Muscle of leg (tissue), 11 donors: ENCODE results near the gene DAZAP1. TPM values are rescaled to one million over a fixed set of nuclear protein-coding genes. Genes with fewer than 3 reads are reported as not detected.

Experiments
- DNase-seq: peaks from one replicate; pipeline ENCODE4 v3.0.0; 2013
- H3K27ac ChIP-seq: one replicate; pipeline ENCODE4 v1.5.1; 2013; ENCODE audit warnings: mild to moderate bottlenecking, low read length, control low read depth
- H3K27me3 ChIP-seq: one replicate; pipeline ENCODE4 v1.6.1; 2013; ENCODE audit warnings: low read length; ENCODE audit not compliant: control insufficient read depth, insufficient read depth
- H3K36me3 ChIP-seq: one replicate; pipeline ENCODE4 v1.6.1; 2013; ENCODE audit warnings: low read length; ENCODE audit not compliant: control insufficient read depth, insufficient read depth
- H3K4me1 ChIP-seq: one replicate; pipeline ENCODE4 v1.6.1; 2013; ENCODE audit warnings: low read length; ENCODE audit not compliant: control insufficient read depth, insufficient read depth
- H3K4me3 ChIP-seq: one replicate; pipeline ENCODE4 v1.5.1; 2013; ENCODE audit warnings: low read length, control low read depth
- H3K9me3 ChIP-seq: replicated peaks from 2 replicates; pipeline ENCODE4 v1.6.1; 2013; ENCODE audit warnings: low read depth, low read length; ENCODE audit not compliant: control insufficient read depth
- WGBS: methylation state at CpG from one replicate; pipeline ENCODE4 v1.1.5; 2013; ENCODE audit warnings: missing lambda C conversion rate; ENCODE audit not compliant: insufficient coverage; 5-methylcytosine and 5-hydroxymethylcytosine counted together
- polyA plus RNA-seq, 8 donors: library from polyadenylated mRNA; unstranded; fragments of 120-200 nt; gene quantifications; one replicate each; pipeline versions ENCODE4 v1.2.1 to v1.2.3, GENCODE V29; 2013; ENCODE audit warnings: inconsistent platforms in 1 of 8, low replicate concordance in 1 of 8; ENCODE audit not compliant: insufficient read length in 8 of 8, insufficient read depth in 1 of 8
- total RNA-seq: library from RNA; stranded (reverse); fragments of 120-200 nt; gene quantifications from one replicate; pipeline ENCODE4 v1.2.4, GENCODE V29; 2013

Gene DAZAP1
- total and polyA plus RNA-seq, 9 donors, result 41.0 to 80.2 (median 65.8) TPM

DNA sequence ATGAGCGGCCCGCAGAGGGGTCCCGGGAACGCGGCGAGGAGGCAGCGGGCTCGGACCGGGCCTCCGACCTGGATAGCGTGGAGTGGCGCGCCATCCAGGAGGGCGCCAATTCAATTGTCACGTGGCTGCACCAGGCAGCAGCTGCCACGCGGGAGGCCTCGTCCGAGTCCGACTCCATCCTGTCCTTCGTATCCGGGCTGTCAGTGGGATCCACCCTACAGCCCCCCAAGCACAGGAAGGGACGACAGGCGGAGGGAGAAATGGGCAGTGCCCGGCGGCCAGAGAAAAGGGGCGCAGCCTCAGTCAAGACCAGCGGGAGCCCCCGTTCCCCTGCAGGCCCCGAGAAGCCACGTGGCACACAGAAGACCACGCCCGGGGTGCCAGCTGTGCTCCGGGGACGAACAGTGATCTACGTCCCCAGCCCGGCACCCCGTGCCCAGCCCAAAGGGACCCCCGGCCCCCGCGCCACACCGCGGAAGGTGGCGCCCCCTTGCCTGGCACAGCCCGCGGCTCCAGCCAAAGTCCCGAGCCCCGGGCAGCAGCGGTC is 61.0 kb downstream of the DAZAP1 start:
- WGBS, result 4% methylated on average over 49 of the region's 49 CpGs
- H3K27ac ChIP-seq, result no peak overlapping the region
- peaks cover 53% of the 10 kb centered on the region for H3K4me1 ChIP-seq
- H3K36me3 ChIP-seq, result no peaks in the 10 kb centered on the region
- H3K9me3 ChIP-seq, result no peaks in the 10 kb centered on the region
- peaks cover 90% of the 10 kb centered on the region for H3K27me3 ChIP-seq
- no peak overlapping the region for H3K4me3 ChIP-seq
- DNase-seq, result no peak

DNA sequence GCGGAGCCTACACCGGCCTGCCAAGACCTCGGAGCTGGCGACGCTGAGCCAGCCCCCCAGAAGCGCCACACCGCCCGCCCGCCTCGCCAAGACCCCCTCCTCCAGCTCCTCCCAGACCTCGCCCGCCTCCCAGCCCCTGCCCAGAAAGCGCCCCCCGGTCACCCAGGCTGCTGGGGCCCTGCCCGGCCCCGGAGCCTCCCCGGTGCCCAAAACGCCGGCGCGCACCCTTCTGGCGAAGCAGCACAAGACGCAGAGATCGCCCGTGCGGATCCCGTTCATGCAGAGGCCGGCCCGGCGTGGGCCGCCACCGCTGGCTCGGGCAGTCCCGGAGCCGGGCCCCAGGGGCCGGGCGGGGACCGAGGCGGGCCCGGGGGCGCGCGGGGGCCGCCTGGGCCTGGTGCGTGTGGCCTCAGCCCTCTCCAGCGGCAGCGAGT is 61.5 kb downstream of the DAZAP1 start:
- H3K9me3 ChIP-seq, result no peaks in the 10 kb centered on the region
- H3K4me3 ChIP-seq, result no peak overlapping the region
- peaks cover 90% of the 10 kb centered on the region for H3K27me3 ChIP-seq
- no peaks in the 10 kb centered on the region for H3K36me3 ChIP-seq
- peaks cover 53% of the 10 kb centered on the region for H3K4me1 ChIP-seq
- DNase-seq, result no peak
- no peak overlapping the region for H3K27ac ChIP-seq
- whole genome bisulfite sequencing, result under 1% methylated on average over 47 of the region's 47 CpGs

DNA sequence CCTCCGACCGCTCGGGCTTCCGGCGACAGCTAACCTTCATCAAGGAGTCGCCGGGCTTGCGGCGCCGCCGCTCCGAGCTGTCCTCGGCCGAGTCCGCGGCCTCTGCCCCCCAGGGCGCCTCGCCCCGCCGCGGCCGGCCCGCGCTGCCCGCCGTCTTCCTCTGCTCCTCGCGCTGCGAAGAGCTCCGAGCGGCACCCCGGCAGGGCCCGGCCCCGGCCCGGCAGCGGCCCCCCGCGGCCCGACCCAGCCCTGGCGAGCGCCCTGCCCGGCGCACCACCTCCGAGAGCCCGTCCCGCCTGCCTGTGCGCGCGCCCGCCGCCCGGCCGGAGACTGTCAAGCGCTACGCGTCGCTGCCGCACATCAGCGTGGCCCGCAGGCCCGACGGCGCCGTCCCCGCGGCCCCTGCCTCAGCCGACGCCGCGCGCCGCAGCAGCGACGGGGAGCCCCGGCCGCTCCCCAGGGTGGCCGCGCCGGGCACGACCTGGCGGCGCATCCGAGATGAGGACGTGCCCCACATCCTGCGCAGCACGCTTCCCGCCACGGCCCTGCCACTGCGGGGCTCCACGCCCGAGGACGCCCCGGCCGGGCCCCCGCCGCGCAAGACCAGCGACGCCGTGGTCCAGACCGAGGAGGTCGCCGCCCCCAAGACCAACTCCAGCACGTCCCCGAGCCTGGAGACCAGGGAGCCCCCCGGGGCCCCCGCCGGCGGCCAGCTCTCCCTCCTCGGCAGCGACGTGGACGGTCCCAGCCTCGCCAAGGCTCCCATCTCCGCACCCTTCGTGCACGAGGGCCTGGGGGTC is 62.1 kb downstream of the DAZAP1 start:
- Histone ChIP-seq H3K4me1 (peaks cover 53% of the 10 kb centered on the region), H3K36me3 (peaks cover 1% of the 10 kb centered on the region), H3K9me3 (no peaks in the 10 kb centered on the region), H3K27me3 (peaks cover 93% of the 10 kb centered on the region), H3K27ac (no peak overlapping the region), H3K4me3 (no peak overlapping the region)
- WGBS, result under 1% methylated on average over 108 of the region's 117 CpGs
- DNase-seq, result no peak

DNA sequence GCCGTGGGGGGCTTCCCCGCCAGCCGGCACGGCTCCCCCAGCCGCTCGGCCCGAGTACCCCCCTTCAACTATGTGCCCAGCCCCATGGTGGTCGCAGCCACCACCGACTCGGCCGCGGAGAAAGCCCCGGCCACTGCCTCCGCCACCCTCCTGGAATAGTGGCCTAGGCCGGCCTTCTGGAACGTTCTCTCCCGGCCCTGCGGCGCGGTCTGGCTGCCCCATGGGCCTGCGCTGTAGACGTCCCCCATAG is 62.6 kb downstream of the DAZAP1 start:
- no peak overlapping the region for H3K27ac ChIP-seq
- WGBS, result 2% methylated on average over 22 of the region's 22 CpGs
- no peak for DNase-seq
- no peaks in the 10 kb centered on the region for H3K9me3 ChIP-seq
- peaks cover 92% of the 10 kb centered on the region for H3K27me3 ChIP-seq
- H3K4me1 ChIP-seq, result peaks cover 52% of the 10 kb centered on the region
- H3K4me3 ChIP-seq, result peak overlapping the region; percentile 2
- H3K36me3 ChIP-seq, result peaks cover 6% of the 10 kb centered on the region

DNA sequence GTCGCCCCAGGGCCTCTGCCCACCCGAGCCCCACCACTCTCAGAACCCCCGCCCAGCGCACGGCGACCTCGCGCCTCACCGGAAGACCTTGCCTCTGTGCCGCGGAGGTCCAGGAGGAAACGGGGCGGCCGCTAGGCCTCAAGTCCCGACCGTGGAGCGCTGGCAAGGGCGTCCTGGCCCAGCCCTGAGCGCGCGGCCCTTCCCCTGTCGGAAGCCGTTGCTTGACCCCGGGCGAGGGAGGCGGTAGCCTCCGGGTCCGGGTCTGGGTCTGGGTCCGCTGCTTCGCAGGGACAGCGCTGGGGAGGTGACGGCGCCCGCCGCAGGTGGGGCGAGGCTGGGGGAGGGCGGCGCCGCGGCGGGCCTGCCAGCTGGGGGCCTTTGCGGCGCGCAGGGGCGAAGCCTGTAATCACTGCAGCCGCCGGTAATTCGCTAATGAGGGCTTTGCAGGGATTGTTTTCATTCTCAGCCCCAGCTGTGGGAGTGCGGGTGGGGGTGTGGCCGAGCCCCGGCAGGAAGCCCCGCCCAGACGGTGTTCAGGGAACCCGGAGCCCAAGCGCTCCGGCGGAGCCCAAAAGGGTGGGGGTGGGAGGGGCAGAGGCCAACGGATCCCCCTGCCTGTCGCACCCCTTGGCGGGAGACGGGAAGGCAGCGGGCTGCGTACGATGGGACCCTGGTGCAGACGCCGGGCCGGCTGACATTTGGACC is 63.1 kb downstream of the DAZAP1 start:
- no peak for DNase-seq
- Histone ChIP-seq H3K36me3 (peaks cover 11% of the 10 kb centered on the region), H3K27me3 (peaks cover 88% of the 10 kb centered on the region), H3K27ac (no peak overlapping the region), H3K4me1 (peaks cover 51% of the 10 kb centered on the region), H3K9me3 (no peaks in the 10 kb centered on the region), H3K4me3 (peak overlapping the region; percentile 10)
- WGBS, result under 1% methylated on average over 56 of the region's 67 CpGs

DNA sequence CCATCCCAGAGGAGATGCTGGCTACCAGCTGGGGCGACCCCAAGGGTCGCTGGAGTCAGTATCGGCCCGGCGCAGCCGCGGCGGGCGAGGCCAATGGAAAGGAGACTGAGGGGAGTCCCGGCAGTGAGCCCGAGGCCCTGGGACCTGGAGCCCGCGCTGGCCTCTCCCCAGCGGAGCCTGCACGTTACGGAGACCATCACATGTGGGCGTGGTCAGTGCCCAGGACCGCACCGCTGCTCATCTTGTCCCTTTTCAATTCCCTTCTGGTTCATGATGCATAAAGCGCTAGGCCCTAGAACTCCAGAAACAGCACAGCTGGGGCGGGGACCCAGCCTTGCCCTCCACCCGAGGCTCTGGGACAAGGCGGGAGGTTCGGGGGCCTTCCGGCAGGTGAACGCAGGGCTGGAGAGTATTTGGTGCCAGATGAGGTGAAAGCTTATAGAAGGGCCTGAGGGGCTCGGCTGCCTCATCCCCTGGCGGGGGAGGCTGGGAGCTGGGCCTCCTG is 63.7 kb downstream of the DAZAP1 start:
- WGBS, result under 1% methylated on average over 23 of the region's 28 CpGs
- Histone ChIP-seq H3K9me3 (no peaks in the 10 kb centered on the region), H3K36me3 (peaks cover 17% of the 10 kb centered on the region), H3K4me1 (peaks cover 48% of the 10 kb centered on the region), H3K4me3 (peak overlapping the region; percentile 10), H3K27me3 (peaks cover 82% of the 10 kb centered on the region), H3K27ac (no peak overlapping the region)
- no peak for DNase-seq

DNA sequence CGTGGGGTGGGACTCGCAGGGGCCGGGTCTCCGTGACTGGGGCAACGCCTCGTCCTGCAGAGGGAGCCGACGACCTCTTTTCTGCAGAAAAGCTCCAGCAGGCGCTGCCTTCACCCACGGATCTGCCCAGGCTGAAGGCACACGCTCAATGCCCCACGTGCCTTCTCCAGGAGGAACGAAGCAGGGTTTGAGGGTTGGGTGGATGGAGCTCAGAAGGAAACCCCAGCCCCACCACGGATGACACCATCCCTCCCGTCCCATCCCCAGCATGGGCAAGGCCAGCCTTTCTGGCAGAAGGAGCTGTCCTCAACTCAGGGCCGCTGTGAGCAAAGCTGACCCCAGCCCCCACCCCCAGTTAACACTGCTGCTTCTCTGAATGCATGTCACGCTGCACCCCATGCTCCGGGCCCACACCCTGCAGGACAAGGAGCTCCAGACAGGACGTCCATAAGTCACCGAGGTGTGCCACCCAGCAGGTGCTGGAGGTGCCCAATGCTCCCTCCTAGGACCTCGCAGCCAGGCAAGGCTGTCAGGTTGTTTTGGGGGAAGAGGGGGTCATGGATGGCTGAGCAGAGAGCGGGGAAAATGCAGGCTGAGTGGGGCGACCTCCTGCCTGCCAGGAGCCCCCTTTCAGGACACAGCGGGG is 64.3 kb downstream of the DAZAP1 start:
- H3K27ac ChIP-seq, result no peak overlapping the region
- 29% methylated on average over 18 of the region's 24 CpGs for WGBS
- H3K9me3 ChIP-seq, result no peaks in the 10 kb centered on the region
- H3K4me3 ChIP-seq, result no peak overlapping the region
- H3K4me1 ChIP-seq, result peaks cover 45% of the 10 kb centered on the region
- peaks cover 77% of the 10 kb centered on the region for H3K27me3 ChIP-seq
- no peak for DNase-seq
- H3K36me3 ChIP-seq, result peaks cover 19% of the 10 kb centered on the region

DNA sequence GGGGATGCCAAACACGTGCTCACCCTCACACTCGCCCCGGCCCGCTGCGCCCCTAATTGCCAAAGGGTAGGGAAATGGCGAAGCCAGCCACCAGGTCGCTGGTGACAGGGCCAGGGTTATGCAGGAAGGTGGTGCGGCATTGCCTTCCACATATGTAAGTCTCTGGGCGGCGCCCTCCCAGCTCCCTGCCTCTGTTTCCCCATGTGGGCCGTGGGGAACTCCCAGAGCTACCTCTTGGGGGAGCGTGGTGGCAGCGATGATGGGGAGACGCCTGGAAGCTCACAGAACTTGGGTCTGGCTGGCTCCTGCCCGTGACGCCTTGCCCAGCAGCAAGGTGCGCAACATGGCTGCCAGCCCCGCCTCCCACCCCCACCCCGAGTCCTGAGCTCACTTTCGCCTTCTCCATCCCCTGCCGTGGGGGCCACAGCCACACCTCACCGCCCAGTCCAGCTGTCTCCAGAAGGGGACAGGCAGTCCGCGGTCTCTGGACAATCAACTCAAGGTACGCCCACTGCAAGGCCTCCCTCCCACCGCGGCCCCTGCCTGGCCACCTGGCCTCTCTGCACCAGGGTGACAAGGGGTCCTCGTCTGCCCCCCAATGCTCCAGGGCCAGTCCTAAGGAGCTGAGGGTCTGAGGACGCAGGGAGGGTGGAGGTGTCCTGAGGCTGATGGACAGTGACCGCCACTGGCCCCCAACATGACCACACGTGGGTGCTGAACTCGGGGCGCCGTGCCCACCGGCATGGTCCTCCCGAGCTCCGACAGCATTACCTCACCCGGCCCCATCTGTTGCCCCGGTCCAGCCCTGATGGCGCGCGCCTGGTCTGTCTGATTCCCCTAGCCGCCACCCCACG is 65.1 kb downstream of the DAZAP1 start:
- Histone ChIP-seq H3K27me3 (peaks cover 70% of the 10 kb centered on the region), H3K4me3 (no peak overlapping the region), H3K36me3 (peaks cover 22% of the 10 kb centered on the region), H3K27ac (no peak overlapping the region), H3K4me1 (peaks cover 38% of the 10 kb centered on the region), H3K9me3 (no peaks in the 10 kb centered on the region)
- DNase-seq, result no peak
- WGBS, result 37% methylated on average over 31 of the region's 44 CpGs

DNA sequence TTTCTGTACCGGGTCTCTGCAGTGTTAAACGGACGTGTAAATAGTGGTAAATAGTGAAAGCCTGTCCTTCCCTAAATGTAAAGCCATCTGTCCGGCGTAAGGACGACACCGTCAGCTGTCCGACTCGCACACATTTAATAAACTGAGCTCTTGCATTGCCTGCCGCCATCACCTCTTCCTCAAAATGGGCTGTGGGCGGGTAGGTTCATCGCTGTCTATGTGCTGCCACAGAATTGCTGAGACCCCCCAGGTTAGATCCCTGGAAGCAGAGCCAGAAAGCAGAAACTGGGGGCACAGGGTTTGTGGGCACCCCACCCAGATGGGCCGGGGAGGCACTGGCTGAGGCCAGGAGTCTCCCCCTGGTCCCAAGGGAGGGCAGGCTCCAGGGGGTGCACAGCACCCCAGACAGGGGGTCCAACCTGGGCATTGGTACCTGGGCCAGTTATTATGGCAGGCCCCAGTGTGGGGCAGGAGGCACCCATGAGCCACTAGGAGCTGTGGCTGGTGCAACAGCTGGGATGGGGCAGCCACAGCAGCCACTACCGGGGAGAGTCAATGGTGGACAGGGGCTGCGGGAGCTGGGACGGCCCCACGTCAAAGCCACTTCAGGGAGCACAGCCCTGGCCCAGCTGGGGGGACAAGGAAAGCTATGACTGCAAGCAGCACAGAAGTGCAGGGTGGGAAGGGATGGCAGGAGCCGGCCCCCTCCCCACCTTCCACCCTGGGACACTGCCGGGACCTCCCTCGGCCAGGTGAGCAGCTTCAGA is 65.9 kb downstream of the DAZAP1 start:
- DNase-seq, result no peak
- Histone ChIP-seq H3K4me1 (peaks cover 35% of the 10 kb centered on the region), H3K27ac (no peak overlapping the region), H3K4me3 (no peak overlapping the region), H3K36me3 (peaks cover 22% of the 10 kb centered on the region), H3K27me3 (peaks cover 62% of the 10 kb centered on the region), H3K9me3 (no peaks in the 10 kb centered on the region)
- WGBS, result 56% methylated on average over 12 of the region's 20 CpGs
